ENCODE data around the gene FAM193B. TPM values are rescaled to one million over a fixed set of nuclear protein-coding genes. Genes with fewer than 3 reads are reported as not detected.

The FAM193B gene
- total RNA-seq, 1 donor from 2014 or later = 10.7 TPM

- no peak for DNase-seq (ENCODE audit: low read depth, low spot score)
Measured at GRCh38 chr5:177501874-177502678, 52.3 kb downstream of the FAM193B start.

- DNase-seq (ENCODE audit: low read depth, low spot score) = no peak
Measured at GRCh38 chr5:177500685-177501522, 53.5 kb downstream of the FAM193B start.

- no peak for DNase-seq (ENCODE audit: low read depth, low spot score)
Measured at GRCh38 chr5:177499842-177500241, 54.5 kb downstream of the FAM193B start.

GRCh38 chr5:177498013-177498787 is 56.2 kb downstream of the FAM193B start:
- no peak for DNase-seq (ENCODE audit: low read depth, low spot score)

- peak; percentile 85 for DNase-seq (ENCODE audit: low read depth, low spot score)
Measured at GRCh38 chr5:177497292-177498012, 56.9 kb downstream of the FAM193B start, which contains the start of gene PDLIM7. Gene PDLIM7 (minus strand): TSS chr5:177497604. CDS start chr5:177496512, 1,092 bp downstream.

GRCh38 chr5:177496727-177497291 is 57.6 kb downstream of the FAM193B start:
- DNase-seq (ENCODE audit: low read depth, low spot score) = peak; percentile 75

GRCh38 chr5:177496070-177496726 is 58.2 kb downstream of the FAM193B start:
- DNase-seq (ENCODE audit: low read depth, low spot score) = no peak

- peak; percentile 57 for DNase-seq (ENCODE audit: low read depth, low spot score)
Measured at GRCh38 chr5:177495243-177496060, 58.9 kb downstream of the FAM193B start.

GRCh38 chr5:177494346-177495195 is 59.8 kb downstream of the FAM193B start:
- peak; percentile 78 for DNase-seq (ENCODE audit: low read depth, low spot score)

GRCh38 chr5:177493795-177494345 is 60.5 kb downstream of the FAM193B start:
- no peak for DNase-seq (ENCODE audit: low read depth, low spot score)

- DNase-seq (ENCODE audit: low read depth, low spot score) = no peak
Measured at GRCh38 chr5:177492841-177493240, 61.5 kb downstream of the FAM193B start.

GRCh38 chr5:177491983-177492746 is 62.2 kb downstream of the FAM193B start:
- DNase-seq (ENCODE audit: low read depth, low spot score) = no peak

GRCh38 chr5:177491429-177491945 is 62.9 kb downstream of the FAM193B start:
- DNase-seq (ENCODE audit: low read depth, low spot score) = no peak

- no peak for DNase-seq (ENCODE audit: low read depth, low spot score)
Measured at GRCh38 chr5:177490992-177491391, 63.4 kb downstream of the FAM193B start.

- no peak for DNase-seq (ENCODE audit: low read depth, low spot score)
Measured at GRCh38 chr5:177490311-177490991, 63.9 kb downstream of the FAM193B start.

- no peak for DNase-seq (ENCODE audit: low read depth, low spot score)
Measured at GRCh38 chr5:177489119-177489716, 65.1 kb downstream of the FAM193B start.
